Body of pancreas (tissue), 4 donors: Measurements from ENCODE around the gene PDYN. TPM values are rescaled to one million over a fixed set of nuclear protein-coding genes. Genes with fewer than 3 reads are reported as not detected.

ENCODE experiments used
- ATAC-seq: fragments of 150-250 bp; one replicate; pipeline ENCODE4 v1.9.1; 2016
- DNase-seq, 4 donors: peaks; one replicate each; pipeline ENCODE4 v3.0.0-alpha.2; 2019
- H3K27ac ChIP-seq, 4 donors: fragments of 200-600 bp; sonication (generic); 1 replicate in 3 of 4; 2 replicates in 1 of 4; pipeline versions ENCODE4 v1.5.1 to v1.6.1; 2016 to 2019; ENCODE audit warnings: mild to moderate bottlenecking in 1 of 4, mixed read lengths in 1 of 4, moderate library complexity in 1 of 4
- H3K27me3 ChIP-seq, 2 donors: fragments of 200-600 bp; sonication (generic); one replicate each; pipeline ENCODE4 v1.6.0; 2016; ENCODE audit warnings: mild to moderate bottlenecking in 1 of 2
- H3K36me3 ChIP-seq, 2 donors: fragments of 200-600 bp; sonication (generic); replicated peaks in 1 of 2; 2 replicates each; pipeline ENCODE4 v1.5.1; 2016; ENCODE audit warnings: low read depth in 2 of 2; ENCODE audit not compliant: insufficient read depth in 1 of 2
- H3K4me1 ChIP-seq: fragments of 200-600 bp; sonication (generic); one replicate; pipeline ENCODE4 v1.6.0; 2016
- H3K4me3 ChIP-seq, 2 donors: fragments of 200-600 bp; sonication (generic); 1 replicate in 1 of 2; 2 replicates in 1 of 2; pipeline ENCODE4 v1.5.1; 2016 to 2019
- H3K9me3 ChIP-seq, 3 donors: fragments of 200-600 bp; sonication (generic); 1 replicate in 2 of 3; 2 replicates in 1 of 3; pipeline ENCODE4 v1.5.1; 2016
- POLR2A ChIP-seq, 3 donors: fragments of 450-650 bp; IDR thresholded peaks; one replicate each; pipeline ENCODE4 v1.6.1; 2016; ENCODE audit warnings: antibody characterized with exemption in 3 of 3, mild to moderate bottlenecking in 2 of 3
- WGBS, 2 donors: methylation state at CpG; one replicate each; pipeline ENCODE4 v1.1.5; 2017; 5-methylcytosine and 5-hydroxymethylcytosine counted together
- intact Hi-C: fragments of 100-400 bp; cut with DNase I; formaldehyde crosslinking; loops from one replicate; pipeline ENCODE4 v1.15.1; 2023
- total RNA-seq, 2 donors: library from RNA; depleted of rRNA; stranded (reverse); fragments of >200 nt; gene quantifications; one replicate each; pipeline ENCODE4 v1.1.0, GENCODE V29; 2016
- TF ChIP-seq, protein P1 (sequence below), 7 experiments: fragments of 450-650 bp in 4 of 7; fragments of 200-600 bp in 3 of 7; sonication (generic) in 3 of 7; IDR thresholded peaks; one replicate each; pipeline ENCODE4 v1.5.1; 2016 to 2019; ENCODE audit warnings: antibody characterized with exemption in 7 of 7

The PDYN gene
- total RNA-seq, 2 donors from 2014 or later, result not detected

DNA sequence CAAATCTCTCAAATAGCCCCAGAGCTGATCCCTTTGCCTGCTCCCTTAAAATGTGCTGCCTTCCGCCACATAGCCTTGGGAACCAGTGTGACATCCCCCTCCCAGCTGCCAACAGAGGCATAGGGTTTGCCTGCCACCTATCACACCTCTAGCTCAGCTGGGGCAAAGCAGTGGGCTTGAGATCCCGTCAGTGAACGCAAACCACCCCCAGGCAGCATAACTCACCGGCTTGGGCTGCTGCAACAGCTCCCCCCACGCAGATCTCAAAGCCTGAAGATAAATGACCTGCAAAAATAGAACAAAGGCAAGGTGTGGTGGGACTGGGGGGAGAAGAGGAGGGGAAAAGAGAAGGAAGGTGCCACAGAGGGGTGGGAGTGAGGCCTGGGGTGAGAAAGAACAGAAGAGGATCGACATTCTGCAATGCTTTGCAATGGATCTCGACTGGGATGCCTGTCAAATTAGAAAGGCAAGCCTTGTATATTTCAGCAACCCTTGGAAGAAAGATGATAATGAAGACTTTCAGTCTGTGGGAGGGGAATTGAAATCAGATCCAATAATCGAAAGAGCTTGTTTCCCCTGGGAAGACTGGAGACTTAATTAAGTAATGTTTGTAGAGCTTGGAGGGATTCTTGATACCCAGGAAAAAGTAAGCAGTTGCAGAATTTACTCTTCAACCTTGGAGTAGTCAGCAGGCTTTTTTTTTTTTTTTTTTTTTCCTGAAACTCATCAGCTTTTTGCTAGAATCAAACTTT is 1.3 kb downstream of the PDYN start:
- WGBS, 2 donors, result 10 to 12% methylated on average over 7 to 8 of the region's 8 CpGs
- H3K4me3 ChIP-seq, result no peak overlapping the region
- H3K27ac ChIP-seq, result no peak overlapping the region
- ATAC-seq, result no peak
- DNase-seq, result no peak
- no peaks in the 10 kb centered on the region for H3K9me3 ChIP-seq
- intact Hi-C loops, result no loop called here
- TF ChIP-seq, protein P1, sequence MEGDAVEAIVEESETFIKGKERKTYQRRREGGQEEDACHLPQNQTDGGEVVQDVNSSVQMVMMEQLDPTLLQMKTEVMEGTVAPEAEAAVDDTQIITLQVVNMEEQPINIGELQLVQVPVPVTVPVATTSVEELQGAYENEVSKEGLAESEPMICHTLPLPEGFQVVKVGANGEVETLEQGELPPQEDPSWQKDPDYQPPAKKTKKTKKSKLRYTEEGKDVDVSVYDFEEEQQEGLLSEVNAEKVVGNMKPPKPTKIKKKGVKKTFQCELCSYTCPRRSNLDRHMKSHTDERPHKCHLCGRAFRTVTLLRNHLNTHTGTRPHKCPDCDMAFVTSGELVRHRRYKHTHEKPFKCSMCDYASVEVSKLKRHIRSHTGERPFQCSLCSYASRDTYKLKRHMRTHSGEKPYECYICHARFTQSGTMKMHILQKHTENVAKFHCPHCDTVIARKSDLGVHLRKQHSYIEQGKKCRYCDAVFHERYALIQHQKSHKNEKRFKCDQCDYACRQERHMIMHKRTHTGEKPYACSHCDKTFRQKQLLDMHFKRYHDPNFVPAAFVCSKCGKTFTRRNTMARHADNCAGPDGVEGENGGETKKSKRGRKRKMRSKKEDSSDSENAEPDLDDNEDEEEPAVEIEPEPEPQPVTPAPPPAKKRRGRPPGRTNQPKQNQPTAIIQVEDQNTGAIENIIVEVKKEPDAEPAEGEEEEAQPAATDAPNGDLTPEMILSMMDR (IDR thresholded peaks at IDR 0.05), result no peak
- H3K27me3 ChIP-seq, result peaks cover 0 to 12% of the 10 kb centered on the region in 2 donors
- H3K36me3 ChIP-seq, result no peaks in the 10 kb centered on the region
- H3K4me1 ChIP-seq, result no peaks in the 10 kb centered on the region

DNA sequence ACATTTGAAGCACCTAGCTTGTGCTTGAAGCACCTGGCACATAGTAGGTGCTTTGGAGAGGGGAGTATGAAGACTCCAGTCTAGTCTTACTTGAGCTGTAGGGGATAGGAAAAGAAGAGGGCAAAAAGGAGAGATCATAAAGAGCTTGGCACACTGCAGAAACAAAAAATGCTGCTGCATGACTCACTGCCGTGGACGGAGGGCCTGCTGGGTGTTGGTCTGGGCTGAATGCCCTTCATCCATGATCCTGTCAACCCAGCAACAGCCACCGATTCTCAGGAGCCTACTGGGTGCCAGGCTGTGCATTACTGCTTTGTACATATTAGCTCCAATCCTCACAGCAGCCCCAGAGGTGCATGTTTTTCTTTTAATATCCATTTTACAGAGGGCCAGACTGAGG is 6.0 kb downstream of the PDYN start:
- H3K27me3 ChIP-seq, result peaks cover 0 to 6% of the 10 kb centered on the region in 2 donors
- H3K9me3 ChIP-seq, result no peaks in the 10 kb centered on the region
- WGBS, 2 donors, result 16 to 33% methylated on average over 3 of the region's 3 CpGs
- H3K36me3 ChIP-seq, result no peaks in the 10 kb centered on the region
- H3K4me1 ChIP-seq, result no peaks in the 10 kb centered on the region
- no peak overlapping the region for H3K4me3 ChIP-seq
- H3K27ac ChIP-seq, result no peak overlapping the region
- DNase-seq (no peak), ATAC-seq (no peak)
- intact Hi-C loops, result no loop called here
- TF ChIP-seq, protein P1 (IDR thresholded peaks at IDR 0.05), result no peak
- TF ChIP-seq POLR2A (IDR thresholded peaks at IDR 0.05), result no peak

DNA sequence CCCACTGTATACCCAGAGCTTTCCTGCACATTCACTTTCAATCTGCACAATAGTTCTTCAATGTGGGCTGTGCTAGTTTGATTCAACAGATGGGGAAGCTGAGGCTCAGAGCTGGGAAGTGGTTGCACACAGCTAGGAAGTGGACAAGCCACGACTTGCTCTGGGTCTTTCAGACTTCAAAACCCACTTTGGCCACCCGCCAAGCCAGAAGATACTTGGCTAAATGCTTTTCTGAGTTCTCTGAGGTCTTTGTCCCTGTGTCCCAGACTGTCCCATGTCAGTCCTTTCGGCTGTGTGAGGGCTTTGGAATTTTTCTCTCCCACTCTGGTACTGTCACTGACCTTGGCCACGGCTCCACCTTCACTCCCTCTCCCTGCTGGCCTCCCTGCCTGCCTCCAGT is 10.6 kb downstream of the PDYN start:
- WGBS, 2 donors, result 23 to 26% methylated on average over 4 of the region's 4 CpGs
- TF ChIP-seq POLR2A (IDR thresholded peaks at IDR 0.05), result no peak
- TF ChIP-seq, protein P1 (IDR thresholded peaks at IDR 0.05), result no peak
- peak in 1 of 4 donors; percentile 10 for DNase-seq
- H3K27me3 ChIP-seq, result no peaks in the 10 kb centered on the region
- no peak overlapping the region for H3K4me3 ChIP-seq
- no peaks in the 10 kb centered on the region for H3K9me3 ChIP-seq
- no peaks in the 10 kb centered on the region for H3K36me3 ChIP-seq
- ATAC-seq, result no peak
- H3K4me1 ChIP-seq, result no peaks in the 10 kb centered on the region
- H3K27ac ChIP-seq, result no peak overlapping the region
- intact Hi-C loops, result no loop called here

DNA sequence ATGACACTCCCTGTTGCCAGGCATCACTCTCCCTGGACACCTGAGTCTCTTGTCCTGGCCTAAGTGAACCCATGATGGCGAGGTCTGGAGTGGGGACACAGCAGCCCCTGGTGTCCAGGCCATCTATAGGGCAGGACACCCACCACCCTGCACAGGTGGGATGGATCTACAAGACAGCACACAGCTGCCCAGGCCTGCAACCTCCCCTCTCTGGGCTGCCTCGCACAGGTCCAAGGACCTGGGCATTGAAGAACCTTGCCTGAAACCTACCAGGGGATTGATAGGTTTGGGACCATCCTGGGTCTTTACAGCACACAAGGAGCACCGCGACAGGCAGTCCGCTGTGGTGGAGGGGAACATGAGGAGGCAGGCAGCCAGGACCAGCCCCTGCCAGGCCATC is 11.2 kb downstream of the PDYN start:
- ATAC-seq (no peak), DNase-seq (no peak)
- Histone ChIP-seq H3K4me1 (no peaks in the 10 kb centered on the region), H3K36me3 (no peaks in the 10 kb centered on the region), H3K9me3 (no peaks in the 10 kb centered on the region), H3K27ac (no peak overlapping the region), H3K27me3 (no peaks in the 10 kb centered on the region), H3K4me3 (no peak overlapping the region)
- intact Hi-C loops, result no loop called here
- 77 to 86% methylated on average over 3 to 4 of the region's 5 CpGs for WGBS, 2 donors
- TF ChIP-seq, protein P1 (IDR thresholded peaks at IDR 0.05), result no peak
- TF ChIP-seq POLR2A (IDR thresholded peaks at IDR 0.05), result no peak
